HCT116 (cell line): ENCODE data around the gene IQCK. TPM values are rescaled to one million over a fixed set of nuclear protein-coding genes. Genes with fewer than 3 reads are reported as not detected.

Experiments
- ATAC-seq: fragments of 200-7000 bp; cut with Tn5 transposase; 2 replicates; pipeline ENCODE4 v1.9.1; 2020; ENCODE audit warnings: mild to moderate bottlenecking, moderate library complexity
- BruUV-seq: library from RNA; stranded (reverse); fragments of 400-500 nt; replicated peaks from 2 replicates; lab custom pipeline; 2021; lab: Mats Ljungman, UMichigan
- CTCF ChIA-PET: fragments of 300-600 bp; sonication (Branson Sonifier 250); formaldehyde crosslinking; loops from one replicate; lab custom pipeline; 2021; ENCODE audit warnings: antibody characterized with exemption; lab: Charles Lee
- POLR2A ChIA-PET: fragments of 300-600, 350-600 bp; sonication (Branson Sonifier 250); formaldehyde crosslinking; loops from one replicate; lab custom pipeline; 2021; ENCODE audit warnings: antibody characterized with exemption; lab: Charles Lee
- RAD21 ChIA-PET, 2 experiments: fragments of 300-600 bp; sonication (Branson Sonifier 250); formaldehyde crosslinking; loops; one replicate each; lab custom pipeline; 2023; ENCODE audit warnings: low total read pairs in 2 of 2; ENCODE audit not compliant: uncharacterized antibody in 2 of 2, unreplicated experiment in 2 of 2, low non-redundant PET in 1 of 2; lab: Charles Lee
- DNase-seq: peaks from one replicate; pipeline ENCODE4 v3.0.0-alpha.2; 2010; ENCODE audit warnings: low read depth, low spot score
- H2AFZ ChIP-seq: fragments of 200-600 bp; shearing (Covaris generic), sonication (generic); 2 replicates; pipeline ENCODE4 v1.6.1; 2017; ENCODE audit warnings: low read depth, mixed run types, mixed read lengths, antibody characterized with exemption, low read length; ENCODE audit not compliant: poor library complexity, severe bottlenecking
- H3K27ac ChIP-seq: 2 replicates; pipeline ENCODE4 v1.5.1; 2012; ENCODE audit warnings: low read depth, low read length
- H3K27me3 ChIP-seq: fragments of 200-600 bp; sonication (generic); 2 replicates; pipeline ENCODE4 v1.6.1; 2016; ENCODE audit warnings: mixed run types, low read length, mixed read lengths; ENCODE audit not compliant: insufficient read depth
- H3K36me3 ChIP-seq, 2 experiments: fragments of 200-500 bp in 1 of 2; fragments of 200-600 bp in 1 of 2; sonication (Bioruptor generic) in 1 of 2; sonication (generic) in 1 of 2; 2 replicates each; pipeline versions ENCODE4 v1.5.1 to v1.6.1; 2014 to 2016; ENCODE audit warnings: low read length in 2 of 2, inconsistent platforms in 1 of 2, mixed read lengths in 1 of 2, mixed run types in 1 of 2; ENCODE audit not compliant: insufficient read depth in 2 of 2, control insufficient read depth in 1 of 2
- H3K4me1 ChIP-seq, 2 experiments: fragments of 200-600 bp in 1 of 2; sonication (generic) in 1 of 2; 2 replicates each; pipeline versions ENCODE4 v1.5.1 to v1.6.1; 2012 to 2017; ENCODE audit warnings: low read length in 2 of 2, inconsistent platforms in 1 of 2, mild to moderate bottlenecking in 1 of 2, mixed read lengths in 1 of 2, mixed run types in 1 of 2, moderate library complexity in 1 of 2; ENCODE audit not compliant: insufficient read depth in 2 of 2, control insufficient read depth in 1 of 2
- H3K4me2 ChIP-seq: fragments of 200-600 bp; sonication (generic); 2 replicates; pipeline ENCODE4 v1.6.1; 2017; ENCODE audit warnings: mixed run types, low read length, mixed read lengths
- H3K4me3 ChIP-seq, 2 experiments: fragments of 200-600 bp in 1 of 2; sonication (generic) in 1 of 2; replicated peaks in 1 of 2; 2 replicates each; pipeline ENCODE4 v1.5.1; 2011 to 2016; ENCODE audit warnings: low read length in 2 of 2, control low read depth in 1 of 2, low read depth in 1 of 2, mild to moderate bottlenecking in 1 of 2, mixed read lengths in 1 of 2, mixed run types in 1 of 2
- H3K79me2 ChIP-seq: fragments of 200-600 bp; sonication (generic); 2 replicates; pipeline ENCODE4 v1.6.1; 2017; ENCODE audit warnings: mild to moderate bottlenecking, mixed run types, low read length, moderate library complexity, mixed read lengths; ENCODE audit not compliant: insufficient read depth
- H3K9ac ChIP-seq: fragments of 200-600 bp; sonication (generic); 2 replicates; pipeline ENCODE4 v1.6.1; 2016; ENCODE audit warnings: low read length, mixed read lengths
- H3K9me2 ChIP-seq: fragments of 200-600 bp; sonication (generic), shearing (Covaris generic); 2 replicates; pipeline ENCODE4 v1.6.1; 2017; ENCODE audit warnings: mixed run types, mild to moderate bottlenecking, moderate library complexity; ENCODE audit not compliant: insufficient read depth
- H3K9me3 ChIP-seq, 2 experiments: fragments of 200-500 bp in 1 of 2; fragments of 200-600 bp in 1 of 2; sonication (Bioruptor generic) in 1 of 2; sonication (generic) in 1 of 2; 2 replicates each; pipeline ENCODE4 v1.6.1; 2014 to 2017; ENCODE audit warnings: low read length in 2 of 2, mixed read lengths in 2 of 2, inconsistent platforms in 1 of 2, low read depth in 1 of 2, mild to moderate bottlenecking in 1 of 2, mixed run types in 1 of 2, moderate library complexity in 1 of 2; ENCODE audit not compliant: control insufficient read depth in 1 of 2, insufficient read depth in 1 of 2
- H4K20me1 ChIP-seq: fragments of 200-600 bp; sonication (generic), shearing (Covaris generic); 2 replicates; pipeline ENCODE4 v1.6.1; 2017; ENCODE audit warnings: mixed run types, mild to moderate bottlenecking, moderate library complexity; ENCODE audit not compliant: insufficient read depth
- CBX3 ChIP-seq: IDR thresholded peaks from 2 replicates; pipeline ENCODE4 v1.6.1; 2012; ENCODE audit warnings: low read depth
- EGR1 ChIP-seq: IDR thresholded peaks from 2 replicates; pipeline ENCODE4 v1.6.1; 2012; ENCODE audit warnings: low read depth
- EZH2phosphoT487 ChIP-seq: fragments of 200-600 bp; IDR thresholded peaks from 2 replicates; pipeline ENCODE4 v1.6.1; 2018; ENCODE audit warnings: antibody characterized with exemption, borderline replicate concordance
- JUND ChIP-seq: IDR thresholded peaks from 2 replicates; pipeline ENCODE4 v1.6.1; 2012
- MAX ChIP-seq: IDR thresholded peaks from 2 replicates; pipeline ENCODE4 v1.6.1; 2012
- POLR2AphosphoS5 ChIP-seq: IDR thresholded peaks from 2 replicates; pipeline ENCODE4 v1.6.1; 2011; ENCODE audit warnings: mild to moderate bottlenecking, low read depth, low read length, moderate library complexity
- SIN3A ChIP-seq: IDR thresholded peaks from 2 replicates; pipeline ENCODE4 v1.6.1; 2012; ENCODE audit warnings: low read depth
- ZFX ChIP-seq: fragments of 450-650 bp; IDR thresholded peaks from 2 replicates; pipeline ENCODE4 v1.6.1; 2017
- ZNF274 ChIP-seq: fragments of 200-500 bp; sonication (Bioruptor generic); IDR thresholded peaks from 2 replicates; pipeline ENCODE4 v1.6.1; 2014; ENCODE audit warnings: mild to moderate bottlenecking, low read depth, low read length, inconsistent platforms
- intact Hi-C: fragments of 100-400 bp; cut with micrococcal nuclease; formaldehyde crosslinking; loops from 2 replicates; pipeline ENCODE4 v1.10.0; 2022
- total RNA-seq: library from RNA; stranded (reverse); gene quantifications from one replicate; pipeline ENCODE4 v1.2.1, GENCODE V29; 2021; ENCODE audit not compliant: unreplicated experiment
- TF ChIP-seq, protein P1 (sequence below), 3 experiments: fragments of 200-600 bp in 1 of 3; sonication (generic) in 1 of 3; IDR thresholded peaks in 2 of 3; conservative IDR thresholded peaks in 1 of 3; 2 replicates each; pipeline ENCODE4 v1.5.1; 2012 to 2017; ENCODE audit warnings: low read depth in 2 of 3, low read length in 2 of 3, antibody characterized with exemption in 1 of 3, borderline replicate concordance in 1 of 3, control low read depth in 1 of 3, mild to moderate bottlenecking in 1 of 3, mixed read lengths in 1 of 3, mixed run types in 1 of 3, moderate library complexity in 1 of 3; ENCODE audit not compliant: insufficient read depth in 1 of 3

IQCK gene
- total RNA-seq, 1 experiment from 2014 or later = 11.8 TPM

DNA sequence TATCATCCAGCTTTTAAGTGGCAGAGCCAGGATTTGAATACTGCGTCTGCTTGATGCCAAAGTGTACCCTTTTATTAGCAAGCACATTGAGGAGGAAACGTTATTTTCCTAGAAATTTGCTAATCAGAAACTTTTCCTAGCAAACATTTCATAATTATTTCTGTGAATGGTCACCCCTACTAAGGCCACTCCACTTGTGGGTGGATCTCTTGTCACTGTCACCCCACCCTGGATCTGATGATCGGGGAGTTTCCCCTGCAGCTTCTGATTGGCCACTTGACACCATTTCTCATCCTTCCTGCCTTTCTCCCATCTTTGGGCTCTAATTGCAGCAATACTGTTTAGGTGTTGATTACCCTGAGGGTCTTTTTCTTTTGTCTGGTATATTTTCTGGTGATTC is 130.7 kb downstream of the IQCK start:
- H3K79me2 ChIP-seq = no peaks in the 10 kb centered on the region
- no peaks in the 10 kb centered on the region for H4K20me1 ChIP-seq
- no peak overlapping the region for H2AFZ ChIP-seq
- no peaks in the 10 kb centered on the region for H3K27me3 ChIP-seq
- no TSS peak for BruUV-seq
- H3K4me1 ChIP-seq = no peaks in the 10 kb centered on the region
- TF ChIP-seq CBX3 = no peak
- no peak for TF ChIP-seq ZNF274
- TF ChIP-seq POLR2AphosphoS5 = no peak
- TF ChIP-seq JUND = no peak
- TF ChIP-seq ZFX = no peak
- no peak for TF ChIP-seq SIN3A
- TF ChIP-seq EZH2phosphoT487 = no peak
- no peak for TF ChIP-seq EGR1
- no peak for TF ChIP-seq MAX
- TF ChIP-seq, protein P1, sequence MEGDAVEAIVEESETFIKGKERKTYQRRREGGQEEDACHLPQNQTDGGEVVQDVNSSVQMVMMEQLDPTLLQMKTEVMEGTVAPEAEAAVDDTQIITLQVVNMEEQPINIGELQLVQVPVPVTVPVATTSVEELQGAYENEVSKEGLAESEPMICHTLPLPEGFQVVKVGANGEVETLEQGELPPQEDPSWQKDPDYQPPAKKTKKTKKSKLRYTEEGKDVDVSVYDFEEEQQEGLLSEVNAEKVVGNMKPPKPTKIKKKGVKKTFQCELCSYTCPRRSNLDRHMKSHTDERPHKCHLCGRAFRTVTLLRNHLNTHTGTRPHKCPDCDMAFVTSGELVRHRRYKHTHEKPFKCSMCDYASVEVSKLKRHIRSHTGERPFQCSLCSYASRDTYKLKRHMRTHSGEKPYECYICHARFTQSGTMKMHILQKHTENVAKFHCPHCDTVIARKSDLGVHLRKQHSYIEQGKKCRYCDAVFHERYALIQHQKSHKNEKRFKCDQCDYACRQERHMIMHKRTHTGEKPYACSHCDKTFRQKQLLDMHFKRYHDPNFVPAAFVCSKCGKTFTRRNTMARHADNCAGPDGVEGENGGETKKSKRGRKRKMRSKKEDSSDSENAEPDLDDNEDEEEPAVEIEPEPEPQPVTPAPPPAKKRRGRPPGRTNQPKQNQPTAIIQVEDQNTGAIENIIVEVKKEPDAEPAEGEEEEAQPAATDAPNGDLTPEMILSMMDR (IDR thresholded peaks at IDR 0.05 in 2 of 3, conservative IDR thresholded peaks at IDR 0.05 in 1 of 3; ENCODE audit: borderline replicate concordance in 1 of 3, insufficient read depth in 1 of 3, low read depth in 2 of 3, low read length in 2 of 3) = no peak
- intact Hi-C loops = no loop called here
- H3K4me3 ChIP-seq = no peak overlapping the region
- ChIA-PET POLR2A (no interaction called here), RAD21 (no interaction called here), CTCF (no interaction called here)
- no peak overlapping the region for H3K9ac ChIP-seq
- ATAC-seq (no peak), DNase-seq (no peak)
- H3K4me2 ChIP-seq = no peak overlapping the region
- H3K9me3 ChIP-seq = no peaks in the 10 kb centered on the region
- H3K27ac ChIP-seq = no peak overlapping the region
- no peaks in the 10 kb centered on the region for H3K9me2 ChIP-seq
- H3K36me3 ChIP-seq = no peaks in the 10 kb centered on the region
